Measurements from ENCODE around the gene BLOC1S4.
"Not testable (repeated sequence)": the region's sequence is repeated elsewhere in the genome, so short reads cannot be mapped to it uniquely, and the experiment has no call there.

Gene BLOC1S4

DNA sequence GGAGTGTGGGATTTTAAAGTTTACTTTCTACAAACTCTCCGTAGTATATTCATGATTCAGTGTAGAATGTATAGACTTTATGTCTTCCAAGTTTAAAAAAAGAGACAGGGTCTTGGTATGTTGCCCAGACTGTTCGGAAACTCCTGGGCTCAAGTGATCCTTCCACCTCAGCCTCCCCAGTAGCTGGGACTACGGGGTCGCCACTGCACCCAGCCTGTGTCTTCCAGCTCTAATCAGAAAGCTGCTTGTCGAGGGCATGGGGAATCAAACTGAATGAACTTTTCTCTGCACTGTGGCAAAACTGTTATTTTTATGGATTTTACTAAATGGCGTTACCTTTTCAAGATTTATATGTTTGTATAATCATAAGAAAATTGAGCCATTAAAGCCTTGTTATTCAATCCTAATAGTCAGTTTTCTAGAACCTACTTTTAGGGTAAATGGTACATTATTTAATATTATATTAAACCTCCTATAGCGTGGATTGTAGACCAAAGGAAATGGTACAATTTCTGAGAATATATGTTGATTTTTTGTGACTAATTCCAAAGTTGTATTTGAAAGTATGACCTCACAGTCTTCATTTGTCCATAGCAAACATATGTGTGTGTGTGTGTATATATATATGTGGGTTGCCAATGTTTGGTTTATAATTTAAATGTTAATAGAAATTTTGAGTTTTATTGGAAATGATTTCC lies 1.1 kb downstream of the BLOC1S4 start:
- DNase-seq: no peak

DNA sequence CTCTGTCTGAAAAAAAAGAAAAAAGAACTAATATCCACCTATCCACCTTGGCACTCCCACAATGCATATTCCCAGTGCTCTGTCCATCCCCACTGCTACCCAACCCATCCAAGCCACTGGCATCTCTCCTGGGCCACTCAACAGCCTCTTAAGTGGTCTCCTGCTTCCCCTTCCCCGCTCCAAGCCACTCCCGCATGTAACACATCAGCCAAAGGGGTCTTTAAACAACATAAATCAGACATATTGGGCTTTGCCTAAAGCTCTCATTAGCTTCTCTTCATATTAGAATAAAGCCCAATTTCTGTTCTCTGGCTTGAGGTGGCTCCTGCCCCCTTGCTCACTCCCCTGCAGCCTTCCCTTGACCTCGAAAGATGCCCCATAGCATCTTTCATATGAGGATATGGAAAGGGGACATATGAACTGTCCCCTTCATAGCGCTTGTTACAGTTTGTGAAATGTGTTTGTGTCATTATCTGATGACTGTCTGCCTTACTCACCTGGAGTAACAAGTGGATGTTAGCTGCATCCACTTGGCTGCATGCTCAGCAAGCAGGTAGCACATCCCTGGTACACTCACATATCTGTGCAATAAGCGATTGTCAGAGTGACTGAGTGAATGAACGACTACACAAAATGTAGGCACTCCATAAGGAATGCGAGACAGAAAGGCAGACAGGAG lies 3.1 kb downstream of the BLOC1S4 start:
- no peak for DNase-seq

DNA sequence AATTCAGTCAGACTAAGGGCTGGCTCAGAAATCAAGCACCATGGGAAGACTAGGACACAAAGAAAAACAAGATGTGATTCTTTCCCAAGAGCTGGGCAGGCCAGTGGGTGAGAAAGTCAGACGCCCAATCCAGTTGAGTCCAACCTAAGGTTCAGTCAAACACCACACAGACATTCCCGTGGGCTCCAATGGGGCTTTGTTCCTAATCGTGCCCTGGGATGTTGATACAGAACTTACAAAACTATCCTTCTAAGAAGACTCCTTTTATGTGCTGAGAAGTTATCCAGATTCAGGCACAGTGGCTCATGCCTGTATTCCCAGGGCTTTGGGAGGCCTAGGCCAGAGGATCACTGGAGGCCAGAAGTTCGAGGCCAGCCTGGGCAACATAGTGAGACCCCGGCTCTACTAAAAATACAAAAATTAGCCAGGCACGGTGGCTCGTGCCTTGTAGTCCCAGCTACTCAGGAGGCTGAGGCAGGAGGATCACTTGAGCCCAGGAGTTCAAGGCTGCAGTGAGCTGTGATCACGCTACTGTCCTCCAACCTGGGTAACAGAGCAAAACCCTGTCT lies 3.7 kb downstream of the BLOC1S4 start:
- no peak for DNase-seq

DNA sequence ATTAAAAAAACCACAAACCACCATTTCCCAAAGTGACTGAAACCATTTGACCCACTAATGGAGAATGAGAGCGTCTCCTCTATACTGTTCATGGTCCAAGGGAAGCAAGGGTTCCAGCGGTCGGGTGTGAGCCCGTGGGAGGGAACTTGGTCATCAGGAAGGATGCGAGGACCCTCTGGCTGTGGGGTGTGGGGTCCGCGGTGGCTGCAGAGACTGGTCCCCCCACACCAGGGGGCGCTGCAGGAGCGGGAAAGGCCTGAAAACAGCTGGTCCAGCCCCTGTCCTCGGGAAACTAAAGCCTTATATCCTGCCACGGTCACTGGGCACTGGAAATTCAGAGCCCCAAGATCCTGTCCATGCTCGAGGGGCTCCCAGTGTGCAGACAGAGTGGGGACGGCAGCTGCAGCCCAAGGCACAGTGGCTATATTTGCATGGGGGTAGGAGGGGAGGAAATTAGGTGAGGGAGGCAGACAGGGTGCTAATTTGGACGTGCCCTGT lies 4.3 kb downstream of the BLOC1S4 start:
- DNase-seq: peak in 50 of 51 donors; percentile 27 to 95 (median 72)

DNA sequence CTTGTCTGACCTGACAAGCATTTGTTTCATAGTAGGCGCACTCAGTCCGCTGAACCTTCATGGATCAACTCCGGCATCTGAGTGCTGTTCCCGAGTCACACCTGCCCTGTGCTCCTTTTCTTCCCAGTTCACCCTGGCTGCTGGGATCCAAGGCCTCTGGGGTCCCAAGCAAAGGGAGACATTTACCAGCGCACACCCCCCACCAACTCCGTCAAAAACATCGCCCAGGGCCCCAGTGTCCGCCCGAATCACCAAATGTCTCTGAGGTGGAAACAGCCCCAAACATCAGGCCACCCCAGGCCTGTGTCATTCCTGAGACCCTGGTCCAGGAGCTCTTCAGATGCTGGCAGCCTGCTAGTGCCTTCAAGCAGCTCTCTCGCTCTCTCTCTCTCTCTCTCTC lies 5.1 kb downstream of the BLOC1S4 start:
- no peak for DNase-seq

DNA sequence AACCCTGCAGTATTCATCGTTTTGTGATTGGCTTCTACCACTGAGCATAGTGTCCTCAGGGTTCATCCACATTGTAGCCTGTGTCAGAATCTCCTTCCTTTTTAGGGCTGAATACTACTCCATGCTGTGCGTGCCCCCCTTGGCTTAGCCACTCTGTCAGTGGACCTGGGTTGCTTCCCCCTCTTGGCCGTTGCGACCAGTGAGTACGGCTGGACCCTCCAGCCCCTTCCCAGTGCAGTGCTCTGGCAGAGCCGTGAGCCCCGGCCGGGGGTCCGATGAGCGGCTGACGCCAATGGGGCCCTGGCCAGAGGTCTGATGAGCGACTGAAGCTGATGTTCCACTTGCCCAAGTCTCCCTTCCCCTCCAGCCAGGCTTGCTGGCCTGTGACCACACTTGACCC lies 6.9 kb downstream of the BLOC1S4 start:
- DNase-seq: no peak

DNA sequence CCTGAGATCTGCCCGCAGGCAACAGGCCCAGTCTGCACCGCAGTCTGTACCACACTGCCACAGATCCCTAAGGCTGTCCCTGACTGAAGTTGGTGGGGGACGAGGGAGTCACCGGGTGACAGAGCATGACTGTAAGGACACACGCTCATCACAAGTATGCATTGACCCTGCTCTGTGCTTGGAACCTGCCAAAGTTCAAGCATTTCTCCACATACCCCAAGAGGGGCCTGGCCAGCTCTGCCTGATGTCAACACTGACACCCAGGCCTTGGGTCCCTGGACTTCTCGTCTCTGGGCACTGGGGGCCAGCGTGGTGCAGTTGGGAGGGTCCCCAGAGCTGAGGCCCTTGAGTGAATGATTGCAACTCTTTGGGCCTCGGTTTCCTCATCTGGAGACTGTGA lies 7.9 kb downstream of the BLOC1S4 start:
- no peak for DNase-seq

DNA sequence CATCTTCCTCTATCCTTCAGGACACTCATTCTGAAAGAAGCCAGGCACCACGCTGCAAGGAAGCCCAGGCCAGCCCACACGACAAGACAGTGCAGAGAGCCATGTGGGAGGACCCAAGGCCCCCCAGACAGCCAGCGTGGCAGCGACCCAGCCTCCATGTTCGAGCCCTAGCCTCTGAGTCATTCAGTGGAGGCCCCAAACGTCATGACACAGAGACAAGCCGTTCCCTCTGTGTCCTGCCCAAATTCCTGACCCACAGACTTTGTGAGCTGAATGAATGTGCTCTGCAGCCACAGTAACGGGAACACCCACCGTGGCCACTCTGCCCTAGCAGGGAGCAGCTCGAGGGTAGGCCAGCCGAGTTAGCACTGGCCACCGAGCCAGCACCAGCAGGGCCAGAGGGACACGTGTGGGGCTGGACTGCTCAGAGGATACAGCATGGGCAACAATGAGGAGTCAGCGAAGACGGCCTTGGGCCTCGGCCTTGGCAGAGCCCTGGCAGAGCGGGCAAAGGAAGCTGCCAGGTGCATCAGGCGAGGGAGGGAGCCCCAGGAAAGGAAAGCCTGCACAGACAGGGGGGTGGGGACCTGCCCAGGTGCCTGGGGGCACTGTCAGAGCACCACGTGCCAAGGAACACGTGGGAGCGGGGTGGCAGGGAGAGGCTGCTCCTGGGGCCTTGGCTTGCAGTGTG lies 8.6 kb downstream of the BLOC1S4 start:
- DNase-seq: peak in 17 of 51 donors; percentile 10 to 78 (median 51)

DNA sequence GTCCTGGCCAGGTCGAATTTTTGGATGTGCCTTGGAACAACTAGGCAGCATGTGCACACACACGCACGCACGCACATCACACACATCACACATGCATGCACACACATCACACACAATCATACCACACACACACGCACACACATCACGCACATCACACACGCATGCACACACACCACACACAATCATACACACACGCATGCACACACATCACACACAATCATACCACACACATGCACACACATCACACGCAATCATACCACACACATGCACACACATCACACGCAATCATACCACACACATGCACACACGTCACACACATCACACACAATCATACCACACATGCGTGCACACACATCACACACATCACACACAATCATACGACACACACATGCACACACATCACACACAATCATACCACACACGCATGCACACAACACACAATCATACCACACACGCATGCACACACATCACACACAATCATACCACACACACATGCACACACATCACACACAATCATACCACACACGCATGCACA lies 9.5 kb downstream of the BLOC1S4 start:
- not testable (repeated sequence) for DNase-seq

DNA sequence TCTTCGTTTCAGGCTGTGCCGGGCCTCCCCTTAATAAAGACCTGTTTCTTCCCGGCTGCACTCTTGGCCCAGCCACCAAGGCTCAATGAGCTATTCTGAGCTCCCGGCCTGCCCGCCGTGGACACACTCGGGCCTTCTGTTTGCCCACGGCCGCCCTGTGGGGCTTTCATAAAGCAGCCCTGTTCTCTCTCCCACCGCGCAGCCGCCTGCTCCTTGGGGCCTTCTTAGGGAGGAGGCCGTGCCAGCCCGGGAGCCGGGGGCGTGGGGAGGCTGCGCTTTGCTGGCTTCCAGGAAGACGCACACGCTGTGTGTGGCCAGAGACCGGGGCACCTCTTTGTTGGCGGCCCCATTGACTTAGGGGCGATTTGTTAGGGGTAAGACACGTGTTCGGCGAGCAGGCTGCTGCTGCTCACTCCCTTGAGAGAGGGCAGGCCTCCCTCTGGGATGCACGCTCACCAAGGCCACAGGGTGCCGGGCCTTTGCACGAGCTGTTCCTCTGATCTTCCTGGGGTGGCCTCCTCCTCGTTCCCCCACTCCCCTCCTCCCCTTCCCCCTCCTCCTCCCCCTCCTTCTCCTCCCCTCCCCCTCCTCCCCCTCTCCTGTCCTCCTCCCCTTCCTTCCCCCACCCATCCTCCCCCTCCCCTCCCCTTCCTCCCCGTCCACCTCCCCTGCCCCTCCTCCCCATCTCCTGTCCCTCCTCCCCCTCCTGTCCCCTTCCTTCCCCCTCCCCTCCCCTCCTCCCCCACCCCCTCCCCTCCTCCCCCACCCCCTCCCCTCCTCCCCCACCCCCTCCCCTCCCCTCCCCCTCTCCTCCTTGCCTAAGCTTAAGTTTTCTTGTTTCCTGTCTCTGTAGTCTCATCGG lies 11.3 kb downstream of the BLOC1S4 start:
- DNase-seq: peak in 49 of 51 donors; percentile 34 to 96 (median 83)

DNA sequence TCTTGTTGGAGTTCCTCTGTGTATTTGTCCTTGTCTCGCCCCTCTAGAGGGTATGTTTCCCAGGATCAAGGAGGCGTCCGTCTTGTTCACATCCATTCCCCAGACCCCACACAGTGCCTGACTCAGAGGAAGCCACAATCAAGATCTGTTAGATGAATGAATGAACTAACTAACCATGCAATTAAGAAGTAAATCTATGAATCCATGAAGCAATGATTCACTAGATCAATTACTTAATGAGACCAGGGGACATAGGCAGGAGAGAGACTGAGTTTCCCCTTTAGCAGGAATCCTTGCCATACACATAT lies 11.9 kb downstream of the BLOC1S4 start:
- no peak for DNase-seq

DNA sequence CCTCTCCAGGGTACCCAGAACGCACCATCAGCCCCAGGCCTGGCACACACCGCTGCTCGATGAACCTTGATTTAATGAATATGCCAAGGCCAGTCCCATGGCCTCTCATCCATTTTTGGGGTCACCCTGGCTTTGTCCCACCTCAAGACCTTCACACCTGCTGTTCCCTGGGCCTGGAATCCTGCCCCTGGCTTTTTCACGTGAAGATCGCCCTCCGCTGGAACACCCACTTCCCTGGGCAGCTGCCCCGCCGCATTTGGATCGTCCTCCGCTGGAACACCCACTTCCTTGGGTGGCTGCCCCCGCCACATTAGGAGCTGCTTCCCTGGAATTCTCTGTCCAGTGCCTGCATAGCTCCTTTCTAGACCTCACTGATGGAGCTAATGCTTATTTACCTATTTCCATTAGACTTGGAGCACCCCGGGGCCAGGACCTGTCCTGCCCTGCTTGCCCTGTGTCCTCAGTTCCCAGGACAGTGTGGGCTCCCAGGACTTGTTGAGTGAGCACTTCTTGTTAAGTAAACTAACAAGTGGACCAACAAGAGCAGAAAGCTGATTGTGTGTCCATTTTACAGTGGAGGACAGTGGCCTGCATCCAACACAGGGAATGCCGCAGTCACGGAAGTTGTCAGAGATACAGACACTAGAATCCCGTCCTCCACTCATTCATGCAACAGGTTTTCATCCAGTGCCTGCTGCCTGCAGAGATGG lies 12.5 kb downstream of the BLOC1S4 start:
- peak in 1 of 51 donors; percentile 17 for DNase-seq

DNA sequence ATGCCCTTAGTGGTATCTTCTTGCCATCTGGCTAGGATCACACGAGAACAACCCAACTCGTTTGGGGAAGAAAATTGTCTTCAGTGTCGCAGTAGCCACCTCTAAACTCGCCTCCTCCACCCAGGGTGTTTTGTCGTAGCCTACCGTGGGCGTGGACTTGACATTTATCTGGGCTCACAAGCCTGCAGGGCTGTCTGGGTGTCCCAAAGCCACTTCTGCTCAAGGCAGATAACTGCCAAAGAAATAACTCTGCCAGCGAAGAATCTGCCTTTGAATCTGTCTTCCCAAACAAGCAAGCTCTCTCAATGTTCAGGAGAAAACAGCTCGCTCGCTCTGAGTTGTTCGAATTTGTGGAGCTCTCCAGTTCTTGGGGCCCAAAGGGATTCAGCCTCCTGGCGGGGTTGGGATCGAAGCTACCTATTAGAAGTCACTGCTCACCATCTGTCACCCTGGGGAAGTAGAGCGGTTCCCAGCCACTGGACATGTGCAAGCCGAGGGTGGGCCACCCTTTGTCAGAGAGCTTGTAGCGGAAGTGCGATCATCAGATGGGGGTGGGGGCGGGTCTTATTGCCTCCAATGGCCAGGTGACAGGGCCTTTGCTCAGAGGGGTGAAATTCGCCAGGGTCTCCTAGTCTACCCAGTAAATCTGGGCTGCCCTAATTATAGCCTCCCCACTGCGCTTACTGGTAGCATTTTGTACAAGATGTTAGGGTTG lies 14.8 kb downstream of the BLOC1S4 start:
- DNase-seq: peak in 2 of 51 donors; percentile 10 to 13

DNA sequence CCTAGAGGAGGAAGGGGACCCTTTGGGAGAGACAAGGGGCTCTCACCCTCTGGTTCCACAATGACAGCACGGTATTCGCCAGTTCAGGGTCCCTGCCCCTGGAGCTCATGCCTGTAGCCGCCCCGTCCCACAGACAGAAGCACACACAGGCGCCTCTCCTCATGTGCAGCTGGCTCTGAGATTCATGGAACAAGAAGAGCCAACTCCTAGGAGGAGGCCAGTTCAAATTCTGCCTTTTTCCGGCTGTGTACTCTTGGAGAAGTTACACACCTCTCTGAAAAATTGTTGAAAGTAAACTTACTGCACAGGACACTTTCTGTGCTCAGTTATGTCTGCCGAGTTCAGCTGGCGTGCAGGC lies 15.3 kb downstream of the BLOC1S4 start:
- no peak for DNase-seq

DNA sequence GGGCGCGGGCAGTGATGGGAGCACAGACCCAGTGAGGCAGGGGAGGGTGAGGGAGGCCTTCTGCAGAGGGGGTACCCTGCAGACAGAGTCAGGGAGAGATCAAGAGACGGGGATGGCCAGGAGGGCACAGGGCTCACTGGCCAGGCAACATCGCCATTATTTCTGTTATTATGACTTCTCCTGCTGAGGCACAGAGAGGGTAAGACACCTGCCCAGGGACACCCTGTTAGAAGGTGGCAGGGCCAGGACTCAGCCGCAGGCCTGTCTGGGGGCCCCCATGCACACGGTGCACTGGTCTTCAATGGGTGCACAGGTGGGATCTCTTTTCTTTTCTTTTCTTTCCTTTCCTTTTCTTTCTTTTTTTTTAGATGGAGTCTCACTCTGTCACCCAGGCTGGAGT lies 15.8 kb downstream of the BLOC1S4 start:
- DNase-seq: no peak

DNA sequence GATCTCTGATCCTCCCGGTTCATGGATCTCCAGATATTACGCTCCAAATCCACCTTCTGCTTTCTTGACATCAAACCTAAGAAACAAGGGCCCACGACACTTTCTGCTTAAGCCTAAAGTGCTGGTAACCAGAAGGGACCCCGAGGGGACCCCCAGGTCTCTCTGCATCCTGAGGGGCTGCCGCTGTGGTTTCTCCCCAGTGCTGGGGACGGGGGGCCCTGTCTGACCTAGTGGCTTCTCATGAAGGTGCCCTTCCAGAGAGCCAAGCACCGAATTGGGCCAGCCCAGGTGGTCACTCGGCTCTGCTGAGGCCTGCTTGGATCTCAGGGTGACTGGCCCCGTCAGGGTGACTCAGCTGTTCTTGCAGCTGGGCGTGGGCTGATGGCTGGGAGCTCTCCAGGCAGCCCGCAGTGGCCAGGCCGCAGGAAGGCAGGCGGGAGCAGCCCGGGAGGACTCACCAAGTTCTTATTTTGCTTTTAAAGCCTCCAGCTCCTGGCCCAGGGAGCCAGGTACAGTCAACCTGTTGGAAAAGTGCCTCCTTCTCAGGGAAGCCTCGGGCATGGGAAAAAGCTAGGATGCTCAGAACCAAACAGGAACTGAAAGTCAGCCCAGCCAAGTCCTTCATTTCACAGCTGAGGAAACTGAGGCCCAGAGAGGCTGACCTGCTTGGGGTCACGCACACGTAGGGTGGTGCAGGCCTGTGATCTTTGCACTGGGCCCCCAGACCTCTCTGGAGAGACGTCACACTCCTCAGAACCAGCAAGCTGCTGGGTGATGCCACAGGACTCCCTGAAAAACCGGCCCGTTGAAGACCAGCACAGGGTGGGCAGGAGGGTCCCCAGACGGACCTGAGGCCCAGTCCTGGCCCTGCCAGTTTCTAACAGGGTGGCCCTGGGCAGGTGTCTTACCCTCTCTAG lies 16.7 kb downstream of the BLOC1S4 start:
- DNase-seq: peak in 35 of 51 donors; percentile 16 to 84 (median 56)

DNA sequence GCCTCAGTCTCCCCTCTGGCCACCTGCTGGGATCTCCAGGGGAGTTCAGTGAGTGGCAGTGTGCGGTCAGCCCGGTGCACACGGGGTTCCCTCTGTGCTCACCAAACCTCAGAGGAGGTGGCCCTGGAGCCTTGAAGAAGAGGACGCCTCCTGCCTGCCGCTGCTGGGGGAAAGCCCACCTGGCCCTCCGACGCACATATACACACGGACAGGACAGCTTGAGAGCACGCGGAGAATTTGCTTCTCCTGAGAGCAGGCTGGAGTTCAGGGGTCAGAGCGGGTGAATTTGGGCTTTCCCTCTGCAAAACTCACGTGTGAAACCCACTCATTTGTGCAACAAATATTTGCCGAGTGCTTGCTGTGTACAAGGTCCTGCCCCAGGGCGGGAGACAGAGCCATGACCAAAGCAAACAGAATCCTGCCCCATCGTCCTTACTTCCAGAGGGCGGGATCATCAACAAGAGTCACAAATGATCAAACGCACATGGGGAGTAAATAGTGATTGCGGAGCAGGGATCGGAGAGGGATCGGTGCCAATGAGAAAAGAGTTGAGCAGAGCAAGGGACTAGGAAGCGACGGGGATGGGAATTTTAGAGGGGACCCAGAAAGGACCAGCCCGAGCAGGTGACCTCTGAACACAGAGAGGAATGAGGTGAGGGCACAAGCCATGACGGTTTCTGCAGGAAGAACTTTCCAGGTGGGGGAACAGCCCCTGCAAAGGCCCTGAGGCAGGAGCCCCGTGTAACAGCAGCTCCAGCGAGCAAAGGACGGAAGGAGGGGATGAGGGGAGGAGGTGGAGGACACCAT lies 17.6 kb downstream of the BLOC1S4 start:
- no peak for DNase-seq

Measured in hypothalamus (tissue), 51 donors.